Measurements from ENCODE around the gene ADGRV1.
"Not testable (repeated sequence)": the region's sequence is repeated elsewhere in the genome, so short reads cannot be mapped to it uniquely, and the experiment has no call there.

Gene ADGRV1

DNA sequence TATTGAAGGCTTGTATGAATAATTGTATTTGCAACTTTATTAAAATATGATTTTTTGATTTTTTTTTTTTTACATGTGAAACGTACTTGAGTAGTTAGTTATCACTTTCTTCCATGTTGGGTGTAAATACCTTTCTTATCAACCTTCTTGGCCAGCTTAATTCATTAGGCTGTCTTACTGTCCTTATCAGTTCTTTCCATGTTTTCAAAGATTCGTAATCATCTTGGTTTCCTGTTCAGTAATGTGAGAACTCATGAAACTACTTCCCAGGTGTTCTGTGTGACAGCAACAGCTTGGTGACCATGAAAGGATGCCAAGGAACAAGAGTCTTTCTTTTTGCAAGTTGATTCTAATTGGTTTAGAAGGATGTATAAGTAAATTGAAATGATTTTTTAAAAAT, 100.0 kb downstream of the ADGRV1 start:
- H3K4me1 ChIP-seq (ENCODE audit: control insufficient read depth, insufficient read depth, low read length) = no peaks in the 10 kb centered on the region
- H3K9me3 ChIP-seq (ENCODE audit: control insufficient read depth, insufficient read depth, low read length) = no peaks in the 10 kb centered on the region
- H3K27me3 ChIP-seq (ENCODE audit: control insufficient read depth, insufficient read depth, low read length) = no peaks in the 10 kb centered on the region
- no peak overlapping the region for H3K9ac ChIP-seq (ENCODE audit: low read depth, low read length)
- no peak overlapping the region for H3K4me3 ChIP-seq (ENCODE audit: low read depth, low read length)
- peaks cover 1% of the 10 kb centered on the region for H3K36me3 ChIP-seq (ENCODE audit: control insufficient read depth, insufficient read depth, low read length)

DNA sequence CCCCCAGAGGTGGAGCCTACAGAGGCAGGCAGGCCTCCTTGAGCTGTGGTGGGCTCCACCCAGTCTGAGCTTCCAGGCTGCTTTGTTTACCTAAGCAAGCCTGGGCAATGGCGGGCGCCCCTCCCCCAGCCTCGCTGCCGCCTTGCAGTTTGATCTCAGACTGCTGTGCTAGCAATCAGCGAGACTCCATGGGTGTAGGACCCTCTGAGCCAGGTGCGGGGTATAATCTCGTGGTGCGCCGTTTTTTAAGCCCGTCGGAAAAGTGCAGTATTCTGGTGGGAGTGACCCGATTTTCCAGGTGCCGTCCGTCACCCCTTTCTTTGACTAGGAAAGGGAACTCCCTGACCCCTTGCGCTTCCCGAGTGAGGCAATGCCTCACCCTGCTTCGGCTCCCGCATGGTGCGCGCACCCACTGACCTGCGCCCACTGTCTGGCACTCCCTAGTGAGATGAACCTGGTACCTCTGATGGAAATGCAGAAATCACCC, 109.5 kb downstream of the ADGRV1 start:
- not testable (repeated sequence) for H3K4me3 ChIP-seq (ENCODE audit: low read depth, low read length)

DNA sequence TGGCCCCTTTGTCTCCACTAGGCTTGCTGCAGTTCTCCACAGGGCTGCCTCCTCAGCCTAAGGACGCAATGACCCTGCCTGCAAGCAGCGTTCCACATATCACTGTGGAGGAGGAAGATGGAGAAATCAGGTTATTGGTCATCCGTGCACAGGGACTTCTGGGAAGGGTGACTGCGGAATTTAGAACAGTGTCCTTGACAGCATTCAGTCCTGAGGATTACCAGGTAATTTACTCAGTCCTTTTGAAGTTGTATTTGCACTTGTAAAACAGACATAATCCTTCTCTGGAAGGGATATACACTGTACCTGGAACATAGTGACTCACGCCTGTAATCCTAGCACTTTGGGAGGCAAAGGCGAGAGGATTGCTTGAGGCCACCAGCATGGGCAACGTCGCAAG, 116.6 kb downstream of the ADGRV1 start:
- no peaks in the 10 kb centered on the region for H3K9me3 ChIP-seq (ENCODE audit: control insufficient read depth, insufficient read depth, low read length)
- no peaks in the 10 kb centered on the region for H3K4me1 ChIP-seq (ENCODE audit: control insufficient read depth, insufficient read depth, low read length)
- H3K36me3 ChIP-seq (ENCODE audit: control insufficient read depth, insufficient read depth, low read length) = peaks cover 2% of the 10 kb centered on the region
- H3K27me3 ChIP-seq (ENCODE audit: control insufficient read depth, insufficient read depth, low read length) = no peaks in the 10 kb centered on the region
- H3K4me3 ChIP-seq (ENCODE audit: low read depth, low read length) = no peak overlapping the region
- no peak overlapping the region for H3K9ac ChIP-seq (ENCODE audit: low read depth, low read length)

More for the DNA sequence above, 109.5 kb downstream of the ADGRV1 start:
- not testable (repeated sequence) for H3K27me3 ChIP-seq (ENCODE audit: control insufficient read depth, insufficient read depth, low read length); H3K36me3 ChIP-seq (ENCODE audit: control insufficient read depth, insufficient read depth, low read length); H3K9ac ChIP-seq (ENCODE audit: low read depth, low read length); H3K9me3 ChIP-seq (ENCODE audit: control insufficient read depth, insufficient read depth, low read length); H3K4me1 ChIP-seq (ENCODE audit: control insufficient read depth, insufficient read depth, low read length)

DNA sequence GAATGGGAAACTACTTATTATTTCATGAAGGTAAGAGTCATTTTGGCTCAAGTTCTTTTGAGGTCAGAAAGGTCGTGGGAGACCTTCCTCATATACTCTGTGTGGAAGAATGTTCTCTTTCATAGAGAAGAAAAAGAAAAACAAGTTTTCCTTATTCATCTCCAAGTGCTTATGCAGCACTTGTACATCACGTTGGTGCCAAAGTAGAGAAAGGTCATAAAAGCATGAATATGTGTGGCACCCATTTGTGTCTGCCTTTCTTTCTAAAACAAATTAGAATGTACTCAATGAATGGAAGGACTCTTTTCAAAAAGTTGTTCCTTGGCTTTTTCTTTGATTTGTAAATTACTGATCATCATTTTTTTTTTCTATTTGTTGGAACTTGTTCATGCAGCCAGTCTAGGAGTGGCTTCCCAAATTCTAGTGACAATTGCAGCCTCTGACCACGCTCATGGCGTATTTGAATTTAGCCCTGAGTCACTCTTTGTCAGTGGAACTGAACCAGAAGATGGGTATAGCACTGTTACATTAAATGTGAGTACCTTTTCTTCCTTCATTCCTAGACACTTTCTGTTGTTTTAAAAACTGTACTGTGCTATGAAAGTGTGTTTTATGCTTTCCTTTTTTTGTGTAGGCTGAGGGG, 122.4 kb downstream of the ADGRV1 start:
- H3K4me1 ChIP-seq (ENCODE audit: control insufficient read depth, insufficient read depth, low read length) = no peaks in the 10 kb centered on the region

DNA sequence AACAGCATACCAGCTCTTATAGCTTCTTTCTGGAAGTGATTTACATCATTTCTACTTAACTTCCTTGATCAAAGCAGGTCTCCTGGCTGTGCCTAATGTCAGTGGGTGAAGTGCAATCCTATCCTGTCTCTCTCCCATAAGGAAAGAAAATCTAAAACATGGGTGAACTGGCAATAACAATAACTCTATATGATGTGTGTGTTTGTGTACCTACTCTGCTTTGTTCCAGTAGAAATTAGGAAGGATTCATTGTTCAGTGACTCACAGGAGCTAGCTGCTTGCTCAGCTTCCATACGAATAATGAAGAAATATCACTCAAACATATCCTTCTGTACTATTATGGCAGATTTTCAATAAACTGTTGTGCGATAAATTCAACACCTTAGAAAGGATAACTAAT, 123.7 kb downstream of the ADGRV1 start:
- Histone ChIP-seq H3K4me3 (ENCODE audit: low read depth, low read length) (no peak overlapping the region), H3K36me3 (ENCODE audit: control insufficient read depth, insufficient read depth, low read length) (peaks cover 4% of the 10 kb centered on the region), H3K9me3 (ENCODE audit: control insufficient read depth, insufficient read depth, low read length) (no peaks in the 10 kb centered on the region), H3K4me1 (ENCODE audit: control insufficient read depth, insufficient read depth, low read length) (no peaks in the 10 kb centered on the region), H3K9ac (ENCODE audit: low read depth, low read length) (no peak overlapping the region), H3K27me3 (ENCODE audit: control insufficient read depth, insufficient read depth, low read length) (no peaks in the 10 kb centered on the region)

More for the DNA sequence above, 122.4 kb downstream of the ADGRV1 start:
- H3K9me3 ChIP-seq (ENCODE audit: control insufficient read depth, insufficient read depth, low read length) = no peaks in the 10 kb centered on the region
- peaks cover 4% of the 10 kb centered on the region for H3K36me3 ChIP-seq (ENCODE audit: control insufficient read depth, insufficient read depth, low read length)
- no peak overlapping the region for H3K4me3 ChIP-seq (ENCODE audit: low read depth, low read length)
- no peak overlapping the region for H3K9ac ChIP-seq (ENCODE audit: low read depth, low read length)
- H3K27me3 ChIP-seq (ENCODE audit: control insufficient read depth, insufficient read depth, low read length) = no peaks in the 10 kb centered on the region

DNA sequence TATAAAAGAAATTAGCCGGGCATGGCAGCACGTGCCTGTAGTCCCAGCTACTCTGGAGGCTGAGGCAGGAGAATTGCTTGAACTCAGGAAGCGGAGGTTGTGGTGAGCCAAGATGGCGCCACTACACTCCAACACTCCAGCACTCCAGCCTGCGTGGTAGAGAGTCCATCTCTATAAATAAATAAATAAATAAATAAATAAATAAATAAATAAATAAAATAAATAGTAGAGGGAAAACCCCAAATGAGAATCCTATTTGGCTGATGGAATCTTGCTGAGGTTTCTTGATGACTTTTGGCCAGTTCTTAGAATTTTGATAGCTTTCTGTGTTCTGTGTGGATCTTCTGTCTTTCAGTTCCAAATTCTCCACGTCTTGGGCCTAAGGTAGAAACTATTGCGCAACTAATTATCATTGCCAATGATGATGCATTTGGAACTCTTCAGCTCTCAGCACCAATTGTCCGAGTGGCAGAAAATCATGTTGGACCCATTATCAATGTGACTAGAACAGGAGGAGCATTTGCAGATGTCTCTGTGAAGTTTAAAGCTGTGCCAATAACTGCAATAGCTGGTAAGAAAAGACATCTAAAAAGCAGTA, 126.9 kb downstream of the ADGRV1 start:
- no peaks in the 10 kb centered on the region for H3K27me3 ChIP-seq (ENCODE audit: control insufficient read depth, insufficient read depth, low read length)
- H3K9ac ChIP-seq (ENCODE audit: low read depth, low read length) = no peak overlapping the region
- peaks cover 4% of the 10 kb centered on the region for H3K36me3 ChIP-seq (ENCODE audit: control insufficient read depth, insufficient read depth, low read length)
- H3K4me1 ChIP-seq (ENCODE audit: control insufficient read depth, insufficient read depth, low read length) = no peaks in the 10 kb centered on the region
- no peaks in the 10 kb centered on the region for H3K9me3 ChIP-seq (ENCODE audit: control insufficient read depth, insufficient read depth, low read length)
- H3K4me3 ChIP-seq (ENCODE audit: low read depth, low read length) = no peak overlapping the region

DNA sequence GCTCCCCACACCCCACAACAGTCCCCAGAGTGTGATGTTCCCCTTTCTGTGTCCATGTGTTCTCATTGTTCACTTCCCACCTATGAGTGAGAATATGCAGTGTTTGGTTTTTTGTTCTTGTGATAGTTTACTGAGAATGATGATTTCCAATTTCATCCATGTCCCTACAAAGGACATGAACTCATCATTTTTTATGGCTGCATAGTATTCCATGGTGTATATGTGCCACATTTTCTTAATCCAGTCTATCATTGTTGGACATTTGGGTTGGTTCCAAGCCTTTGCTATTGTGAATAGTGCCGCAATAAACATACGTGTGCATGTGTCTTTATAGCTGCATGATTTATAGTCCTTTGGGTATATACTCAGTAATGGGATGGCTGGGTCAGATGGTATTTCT, 127.8 kb downstream of the ADGRV1 start:
- H3K4me3 ChIP-seq (ENCODE audit: low read depth, low read length); H3K9me3 ChIP-seq (ENCODE audit: control insufficient read depth, insufficient read depth, low read length); H3K36me3 ChIP-seq (ENCODE audit: control insufficient read depth, insufficient read depth, low read length); H3K27me3 ChIP-seq (ENCODE audit: control insufficient read depth, insufficient read depth, low read length); H3K9ac ChIP-seq (ENCODE audit: low read depth, low read length); H3K4me1 ChIP-seq (ENCODE audit: control insufficient read depth, insufficient read depth, low read length): not testable (repeated sequence)

DNA sequence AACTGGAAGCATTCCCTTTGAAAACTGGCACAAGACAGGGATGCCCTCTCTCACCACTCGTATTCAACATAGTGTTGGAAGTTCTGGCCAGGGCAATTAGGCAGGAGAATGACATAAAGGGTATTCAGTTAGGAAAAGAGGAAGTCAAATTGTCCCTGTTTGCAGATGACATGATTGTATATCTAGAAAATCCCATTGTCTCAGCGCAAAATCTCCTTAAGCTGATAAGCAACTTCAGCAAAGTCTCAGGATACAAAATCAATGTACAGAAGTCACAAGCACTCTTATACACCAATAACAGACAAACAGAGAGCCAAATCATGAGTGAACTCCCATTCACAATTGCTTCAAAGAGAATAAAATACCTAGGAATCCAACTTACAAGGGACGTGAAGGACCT, 128.9 kb downstream of the ADGRV1 start:
- H3K9me3 ChIP-seq (ENCODE audit: control insufficient read depth, insufficient read depth, low read length); H3K9ac ChIP-seq (ENCODE audit: low read depth, low read length); H3K36me3 ChIP-seq (ENCODE audit: control insufficient read depth, insufficient read depth, low read length): not testable (repeated sequence)

DNA sequence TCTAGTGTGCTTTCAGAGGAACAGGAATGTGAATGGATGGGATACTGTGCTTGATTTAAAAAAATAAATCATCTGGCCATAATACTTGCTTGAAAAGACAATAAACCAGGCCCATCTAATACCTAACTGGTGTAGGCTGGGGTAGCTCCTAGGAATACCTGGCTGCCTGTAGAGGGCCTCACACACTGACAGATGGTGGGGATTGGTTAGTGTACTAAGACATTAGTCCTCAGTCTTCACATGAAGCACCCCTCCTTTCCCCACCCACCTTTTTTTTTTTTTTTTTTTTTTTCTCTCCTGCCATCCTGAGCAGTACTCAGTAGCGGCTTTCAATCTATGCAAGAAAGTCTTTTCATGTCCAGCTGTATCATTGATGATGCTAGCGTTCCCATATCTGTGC, 130.5 kb downstream of the ADGRV1 start:
- H3K27me3 ChIP-seq (ENCODE audit: control insufficient read depth, insufficient read depth, low read length) = no peaks in the 10 kb centered on the region
- peaks cover 6% of the 10 kb centered on the region for H3K36me3 ChIP-seq (ENCODE audit: control insufficient read depth, insufficient read depth, low read length)
- no peak overlapping the region for H3K9ac ChIP-seq (ENCODE audit: low read depth, low read length)

More for the DNA sequence above, 128.9 kb downstream of the ADGRV1 start:
- not testable (repeated sequence) for H3K27me3 ChIP-seq (ENCODE audit: control insufficient read depth, insufficient read depth, low read length); H3K4me1 ChIP-seq (ENCODE audit: control insufficient read depth, insufficient read depth, low read length); H3K4me3 ChIP-seq (ENCODE audit: low read depth, low read length)

DNA sequence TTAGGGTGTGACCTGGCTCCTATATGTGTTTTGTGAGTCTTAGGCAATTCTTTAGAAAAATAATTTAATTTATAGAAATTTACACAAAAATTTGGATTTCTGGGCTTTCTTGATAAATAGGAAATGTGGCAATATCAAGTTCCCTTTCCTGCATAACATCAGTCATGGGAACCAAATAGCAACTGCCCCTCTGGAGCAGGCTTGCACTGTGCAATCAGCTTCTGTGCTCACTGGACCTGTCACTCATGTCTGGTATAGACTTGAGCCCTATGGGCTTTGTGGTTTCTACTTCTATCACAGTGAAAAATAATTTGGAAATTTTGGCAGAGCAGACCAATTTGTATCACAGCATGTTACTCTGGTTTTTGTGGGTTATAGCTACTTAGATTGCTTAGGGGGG, 131.7 kb downstream of the ADGRV1 start:
- H3K4me1 ChIP-seq (ENCODE audit: control insufficient read depth, insufficient read depth, low read length) = no peaks in the 10 kb centered on the region
- H3K9ac ChIP-seq (ENCODE audit: low read depth, low read length) = no peak overlapping the region
- H3K9me3 ChIP-seq (ENCODE audit: control insufficient read depth, insufficient read depth, low read length) = no peaks in the 10 kb centered on the region
- H3K36me3 ChIP-seq (ENCODE audit: control insufficient read depth, insufficient read depth, low read length) = peaks cover 3% of the 10 kb centered on the region
- H3K4me3 ChIP-seq (ENCODE audit: low read depth, low read length) = no peak overlapping the region
- H3K27me3 ChIP-seq (ENCODE audit: control insufficient read depth, insufficient read depth, low read length) = no peaks in the 10 kb centered on the region

More for the DNA sequence above, 130.5 kb downstream of the ADGRV1 start:
- no peaks in the 10 kb centered on the region for H3K4me1 ChIP-seq (ENCODE audit: control insufficient read depth, insufficient read depth, low read length)
- no peaks in the 10 kb centered on the region for H3K9me3 ChIP-seq (ENCODE audit: control insufficient read depth, insufficient read depth, low read length)
- no peak overlapping the region for H3K4me3 ChIP-seq (ENCODE audit: low read depth, low read length)

DNA sequence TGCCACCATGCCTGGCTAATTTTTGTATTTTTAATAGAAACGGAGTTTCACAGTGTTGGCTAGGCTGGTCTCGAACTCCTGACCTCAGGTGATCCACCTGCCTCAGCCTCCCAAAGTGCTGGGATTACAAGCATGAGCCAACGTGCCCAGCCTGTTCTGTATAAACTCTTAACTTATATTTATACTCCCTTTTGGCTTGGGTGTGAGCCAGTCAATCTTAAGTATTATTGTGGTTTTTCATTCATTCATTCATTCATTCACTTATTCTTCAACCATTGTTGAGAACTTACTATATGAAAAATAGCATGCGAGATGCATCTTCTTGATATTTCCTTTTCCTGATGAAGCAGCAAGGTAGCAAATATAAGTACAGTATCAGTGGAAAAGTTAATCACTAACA, 132.9 kb downstream of the ADGRV1 start:
- Histone ChIP-seq H3K9ac (ENCODE audit: low read depth, low read length) (no peak overlapping the region), H3K9me3 (ENCODE audit: control insufficient read depth, insufficient read depth, low read length) (no peaks in the 10 kb centered on the region), H3K36me3 (ENCODE audit: control insufficient read depth, insufficient read depth, low read length) (peaks cover 3% of the 10 kb centered on the region), H3K4me3 (ENCODE audit: low read depth, low read length) (no peak overlapping the region), H3K4me1 (ENCODE audit: control insufficient read depth, insufficient read depth, low read length) (no peaks in the 10 kb centered on the region), H3K27me3 (ENCODE audit: control insufficient read depth, insufficient read depth, low read length) (no peaks in the 10 kb centered on the region)

DNA sequence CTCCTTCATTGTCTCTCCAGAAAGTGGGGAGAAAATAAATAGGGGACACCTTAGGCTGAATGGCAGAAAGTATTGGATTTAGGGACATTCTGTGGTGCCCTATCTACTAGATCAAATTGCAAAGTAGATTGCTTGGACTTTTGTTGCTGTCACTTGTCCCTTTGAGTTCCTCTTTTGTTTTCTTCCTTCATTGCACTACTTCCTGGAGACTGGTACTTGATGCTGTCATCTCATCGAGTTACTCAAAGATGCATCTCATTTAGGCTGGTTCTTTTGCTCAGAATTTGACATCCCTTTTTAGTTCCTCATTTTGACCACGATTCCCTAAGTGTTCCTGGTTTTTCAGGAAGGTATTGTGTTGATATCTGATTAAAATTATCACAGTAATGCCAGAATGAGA, 137.6 kb downstream of the ADGRV1 start:
- Histone ChIP-seq H3K9me3 (ENCODE audit: control insufficient read depth, insufficient read depth, low read length) (no peaks in the 10 kb centered on the region), H3K4me3 (ENCODE audit: low read depth, low read length) (no peak overlapping the region), H3K4me1 (ENCODE audit: control insufficient read depth, insufficient read depth, low read length) (no peaks in the 10 kb centered on the region), H3K36me3 (ENCODE audit: control insufficient read depth, insufficient read depth, low read length) (no peaks in the 10 kb centered on the region), H3K27me3 (ENCODE audit: control insufficient read depth, insufficient read depth, low read length) (no peaks in the 10 kb centered on the region), H3K9ac (ENCODE audit: low read depth, low read length) (no peak overlapping the region)

All from iPS-15b (cell line).